Smooth muscle cell (in vitro differentiated cells): ENCODE measurements around the gene ZMYM1. TPM values are rescaled to one million over a fixed set of nuclear protein-coding genes. Genes with fewer than 3 reads are reported as not detected.

Experiments
- DNase-seq: peaks from one replicate; lab custom pipeline; 2025; ENCODE audit not compliant: unreplicated experiment; lab: John Stamatoyannopoulos, UW
- H2AFZ ChIP-seq: fragments of 200-600 bp; sonication (generic); 2 replicates; pipeline ENCODE4 v1.6.0; 2016; ENCODE audit warnings: antibody characterized with exemption, low read depth, mild to moderate bottlenecking
- H3F3A ChIP-seq: fragments of 200-600 bp; sonication (generic); 2 replicates; pipeline ENCODE4 v1.6.0; 2017; ENCODE audit warnings: antibody characterized with exemption, low read depth
- H3K27ac ChIP-seq: fragments of 200-600 bp; sonication (generic); 2 replicates; pipeline ENCODE4 v1.5.1; 2016; ENCODE audit warnings: low read depth, mild to moderate bottlenecking
- H3K27me3 ChIP-seq: fragments of 200-600 bp; sonication (generic); 2 replicates; pipeline ENCODE4 v1.6.1; 2016; ENCODE audit warnings: low read depth, mild to moderate bottlenecking
- H3K36me3 ChIP-seq: fragments of 200-600 bp; sonication (generic); 2 replicates; pipeline ENCODE4 v1.5.1; 2016; ENCODE audit warnings: low read depth
- H3K4me1 ChIP-seq: fragments of 200-600 bp; sonication (generic); 2 replicates; pipeline ENCODE4 v1.5.1; 2016; ENCODE audit warnings: low read depth
- H3K4me2 ChIP-seq: fragments of 200-600 bp; sonication (generic); 2 replicates; pipeline ENCODE4 v1.6.0; 2016; ENCODE audit warnings: mild to moderate bottlenecking
- H3K4me3 ChIP-seq: fragments of 200-600 bp; sonication (generic); 2 replicates; pipeline ENCODE4 v1.5.1; 2016; ENCODE audit warnings: mild to moderate bottlenecking
- H3K79me2 ChIP-seq: fragments of 200-600 bp; sonication (generic); 2 replicates; pipeline ENCODE4 v1.6.0; 2016; ENCODE audit warnings: low read depth, mild to moderate bottlenecking
- H3K9ac ChIP-seq: fragments of 200-600 bp; sonication (generic); 2 replicates; pipeline ENCODE4 v1.6.0; 2016; ENCODE audit warnings: low read depth
- H3K9me3 ChIP-seq: fragments of 200-600 bp; sonication (generic); replicated peaks from 2 replicates; pipeline ENCODE4 v1.5.1; 2016; ENCODE audit warnings: low read depth
- H4K20me1 ChIP-seq: fragments of 200-600 bp; sonication (generic); 2 replicates; pipeline ENCODE4 v1.6.0; 2016; ENCODE audit warnings: low read depth
- CTCF ChIP-seq: fragments of 200-600 bp; sonication (generic); IDR thresholded peaks from 2 replicates; pipeline ENCODE4 v1.5.1; 2017; ENCODE audit warnings: borderline replicate concordance, mild to moderate bottlenecking, antibody characterized with exemption; ENCODE audit not compliant: insufficient read depth, poor library complexity, severe bottlenecking
- WGBS: methylation state at CpG from one replicate; pipeline ENCODE4 v1.1.7; 2016; ENCODE audit warnings: low lambda C conversion rate; 5-methylcytosine and 5-hydroxymethylcytosine counted together
- polyA plus RNA-seq: library from polyadenylated mRNA; unstranded; fragments of >200 nt; fragmentation: Nextera tagmentation; extraction: Ambion mirVana; gene quantifications from 2 replicates; pipeline ENCODE4 v1.2.1, GENCODE V29; 2016
- total RNA-seq: library from RNA; depleted of rRNA; stranded (reverse); fragments of >200 nt; gene quantifications from 2 replicates; pipeline ENCODE4 v1.2.3, GENCODE V29; 2014

ZMYM1 gene
- total and polyA plus RNA-seq, 2 experiments from 2014 or later, result 4.2 to 18.6 TPM

DNA sequence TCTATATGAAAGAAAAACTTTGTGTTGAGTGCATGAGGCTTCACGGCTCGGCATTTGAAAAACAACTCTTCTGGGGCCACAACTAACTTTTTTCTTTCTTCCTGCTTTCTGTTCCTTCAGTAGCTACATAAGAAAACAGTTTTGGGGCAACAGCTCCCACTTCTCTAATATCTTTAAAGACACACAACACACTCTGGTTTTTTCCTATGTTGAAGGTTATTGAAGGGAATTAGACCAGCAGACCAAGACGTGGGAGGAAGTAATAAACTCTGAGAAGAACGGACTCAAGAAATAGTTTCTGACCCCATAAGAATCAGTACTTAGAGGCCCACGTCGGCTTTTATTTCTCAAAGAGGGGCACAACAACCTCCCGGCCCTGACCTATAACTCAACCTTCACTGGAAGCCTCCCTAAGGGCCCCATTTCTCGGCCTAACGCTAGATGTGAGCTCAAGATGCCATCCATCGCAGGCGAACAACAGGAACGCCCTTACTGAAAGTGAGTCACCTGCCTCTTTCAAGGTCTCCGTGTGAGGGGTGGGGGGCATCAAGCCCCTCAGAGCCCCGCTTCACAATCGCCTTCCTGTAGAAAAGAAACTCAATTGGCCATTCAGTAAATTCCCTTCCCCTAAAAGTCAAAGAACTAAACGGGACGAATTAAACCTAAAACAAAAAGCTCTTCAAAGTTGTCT lies 48.3 kb upstream of the ZMYM1 start:
- DNase-seq, result no peak
- Histone ChIP-seq H3K4me3 (peak overlapping the region; percentile 96), H3K4me2 (peak overlapping the region; percentile 98), H3K27me3 (no peaks in the 10 kb centered on the region), H2AFZ (peak overlapping the region; percentile 99), H4K20me1 (peaks cover 6% of the 10 kb centered on the region), H3K9ac (peak overlapping the region; percentile 85), H3K79me2 (peaks cover 30% of the 10 kb centered on the region), H3K36me3 (no peaks in the 10 kb centered on the region), H3K9me3 (no peaks in the 10 kb centered on the region), H3K27ac (peak overlapping the region; percentile 89), H3F3A (peaks cover 9% of the 10 kb centered on the region), H3K4me1 (peaks cover 11% of the 10 kb centered on the region)
- WGBS, result 12% methylated on average over 17 of the region's 17 CpGs
- TF ChIP-seq CTCF, result no peak

DNA sequence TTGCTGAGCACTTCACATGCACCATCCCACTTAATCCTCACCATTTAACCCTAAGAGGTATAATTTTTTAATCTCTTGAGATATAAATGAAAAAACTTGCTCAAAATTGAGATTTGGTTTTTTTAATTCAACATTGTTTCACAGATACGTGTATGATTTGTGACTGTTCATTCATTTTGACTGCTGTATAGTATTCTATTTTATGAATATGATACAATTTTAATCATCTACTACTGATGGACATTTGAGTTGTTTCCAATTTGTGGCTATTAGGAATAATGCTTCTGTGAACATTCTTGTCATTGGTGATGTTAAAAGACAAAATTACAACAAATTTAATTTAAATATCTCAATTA lies 46.8 kb upstream of the ZMYM1 start:
- peaks cover 6% of the 10 kb centered on the region for H4K20me1 ChIP-seq
- H3K9me3 ChIP-seq, result no peaks in the 10 kb centered on the region
- H3K27me3 ChIP-seq, result no peaks in the 10 kb centered on the region
- DNase-seq, result no peak
- H3K27ac ChIP-seq, result no peak overlapping the region
- peaks cover 9% of the 10 kb centered on the region for H3F3A ChIP-seq
- H3K4me3 ChIP-seq, result peak overlapping the region; percentile 96
- H3K4me1 ChIP-seq, result peaks cover 11% of the 10 kb centered on the region
- no peak overlapping the region for H3K9ac ChIP-seq
- TF ChIP-seq CTCF, result no peak
- 100% methylated on average over 1 of the region's 1 CpG for WGBS
- peaks cover 26% of the 10 kb centered on the region for H3K79me2 ChIP-seq
- H3K36me3 ChIP-seq, result no peaks in the 10 kb centered on the region
- H3K4me2 ChIP-seq, result peak overlapping the region; percentile 98
- H2AFZ ChIP-seq, result peak overlapping the region; percentile 83

- Histone ChIP-seq H3K4me3 (no peak overlapping the region), H3F3A (peaks cover 9% of the 10 kb centered on the region), H4K20me1 (no peaks in the 10 kb centered on the region), H3K4me2 (no peak overlapping the region), H3K27ac (no peak overlapping the region), H3K9me3 (no peaks in the 10 kb centered on the region), H3K9ac (no peak overlapping the region), H3K4me1 (peaks cover 11% of the 10 kb centered on the region), H3K79me2 (peaks cover 21% of the 10 kb centered on the region), H3K36me3 (no peaks in the 10 kb centered on the region), H2AFZ (no peak overlapping the region), H3K27me3 (no peaks in the 10 kb centered on the region)
- TF ChIP-seq CTCF, result no peak
- no peak for DNase-seq
- 93% methylated on average over 1 of the region's 1 CpG for WGBS
Observed at GRCh38 chr1:35033346-35033745, 45.8 kb upstream of the ZMYM1 start.

DNA sequence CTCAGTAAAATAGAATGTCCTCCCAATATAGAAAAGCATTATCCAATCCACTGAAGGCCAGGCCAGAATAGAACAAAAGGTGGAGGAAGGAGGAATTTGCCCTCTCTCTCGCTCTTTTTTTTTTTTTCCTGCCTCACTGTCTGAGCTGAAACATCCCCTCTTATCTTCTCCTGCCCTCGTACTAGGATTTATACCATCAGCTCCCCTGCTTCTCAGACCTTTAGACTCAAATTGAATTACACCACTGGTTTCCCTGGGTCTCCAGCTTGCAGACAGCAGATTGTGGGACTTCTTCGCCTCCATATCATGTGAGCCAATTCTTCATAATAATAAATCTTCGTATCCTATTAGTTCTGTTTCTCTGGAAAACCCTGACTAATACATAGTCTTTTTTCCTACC lies 42.6 kb upstream of the ZMYM1 start:
- Histone ChIP-seq H3K27ac (no peak overlapping the region), H3K4me1 (no peaks in the 10 kb centered on the region), H3K27me3 (no peaks in the 10 kb centered on the region), H3K4me3 (no peak overlapping the region), H3K9ac (no peak overlapping the region), H4K20me1 (no peaks in the 10 kb centered on the region), H3F3A (peaks cover 3% of the 10 kb centered on the region), H3K4me2 (no peak overlapping the region), H2AFZ (no peak overlapping the region), H3K9me3 (no peaks in the 10 kb centered on the region), H3K36me3 (no peaks in the 10 kb centered on the region), H3K79me2 (no peaks in the 10 kb centered on the region)
- no peak for DNase-seq
- TF ChIP-seq CTCF, result no peak
- 90% methylated on average over 4 of the region's 4 CpGs for WGBS
